K562 (cell line): ENCODE data around the gene CHCT1. TPM values are rescaled to one million over a fixed set of nuclear protein-coding genes. Genes with fewer than 3 reads are reported as not detected.
A peak's percentile ranks its signal among the peaks of the same experiment; 100 is the strongest.

Source experiments
- CHD4 ChIP-seq: fragments of 200-600 bp; sonication (generic); IDR thresholded peaks from 3 replicates; pipeline ENCODE4 v1.6.1; 2012; ENCODE audit warnings: low read depth, mild to moderate bottlenecking, mixed read lengths, low read length, inconsistent platforms; ENCODE audit not compliant: insufficient read depth, insufficient replicate concordance, poor library complexity, severe bottlenecking
- EHMT2 ChIP-seq: fragments of 450-650 bp; IDR thresholded peaks from 2 replicates; pipeline ENCODE4 v1.6.1; 2018; ENCODE audit warnings: antibody characterized with exemption
- ELK1 ChIP-seq: sonication (generic); formaldehyde crosslinking; IDR thresholded peaks from 2 replicates; pipeline ENCODE4 v1.8.1; 2022; ENCODE audit warnings: missing genetic modification reagents
- GTF2B ChIP-seq: IDR thresholded peaks from 2 replicates; pipeline ENCODE4 v1.6.1; 2011; ENCODE audit not compliant: insufficient read length; ENCODE audit errors: extremely low read depth
- SOX6 ChIP-seq: fragments of 450-650 bp; IDR thresholded peaks from 2 replicates; pipeline ENCODE4 v1.6.1; 2014; ENCODE audit warnings: mild to moderate bottlenecking
- USF1 ChIP-seq: sonication (generic); formaldehyde crosslinking; IDR thresholded peaks from 2 replicates; pipeline ENCODE4 v1.9.0; 2022; ENCODE audit warnings: mild to moderate bottlenecking, missing genetic modification reagents
- ZBTB33 ChIP-seq: sonication (generic); formaldehyde crosslinking; IDR thresholded peaks from 2 replicates; pipeline ENCODE4 v1.8.1; 2023; ENCODE audit warnings: mild to moderate bottlenecking, missing genetic modification reagents
- ZBTB40 ChIP-seq, 2 experiments: fragments of 450-650 bp in 1 of 2; sonication (generic) in 1 of 2; formaldehyde crosslinking in 1 of 2; IDR thresholded peaks; 2 replicates each; pipeline versions ENCODE4 v1.7.1 to v1.9.0; 2016 to 2022; ENCODE audit warnings: inconsistent platforms in 1 of 2, mild to moderate bottlenecking in 1 of 2, missing genetic modification reagents in 1 of 2
- ZNF444 ChIP-seq: fragments of 250-450 bp; sonication (Bioruptor Pico); IDR thresholded peaks from 2 replicates; pipeline ENCODE4 v1.4.0; 2020; ENCODE audit warnings: mild to moderate bottlenecking, moderate library complexity
- ZNF449 ChIP-seq: fragments of 250-450 bp; sonication (Bioruptor Pico); IDR thresholded peaks from 2 replicates; pipeline ENCODE4 v1.8.0; 2022; ENCODE audit warnings: moderate library complexity, mild to moderate bottlenecking, inconsistent platforms
- ZNF551 ChIP-seq: fragments of 250-450 bp; sonication (Bioruptor Pico); IDR thresholded peaks from 2 replicates; pipeline ENCODE4 v1.5.0; 2021; ENCODE audit warnings: mild to moderate bottlenecking, moderate library complexity
- polyA plus RNA-seq, 8 experiments: library from polyadenylated mRNA; depleted of rRNA in 4 of 8; stranded (reverse) in 5 of 8; unstranded in 3 of 8; fragments of >200 nt; fragmentation: Nextera tagmentation in 2 of 8; fragmentation: Illumina TruSeq in 1 of 8; extraction: Ambion mirVana in 2 of 8; extraction: Trizol in 1 of 8; gene quantifications; 2 replicates each; pipeline versions ENCODE4 v1.2.1 to v1.2.3, GENCODE V29; 2011 to 2014; ENCODE audit warnings: inconsistent platforms in 1 of 8, missing spikeins in 1 of 8
- total RNA-seq, 7 experiments: library from RNA; depleted of rRNA in 6 of 7; stranded (reverse); fragments of >200 nt in 6 of 7; fragmentation: Illumina TruSeq in 2 of 7; extraction: Trizol in 2 of 7; gene quantifications; 2 replicates each; pipeline versions ENCODE4 v1.2.1 to v1.2.3, GENCODE V29; 2011 to 2021; ENCODE audit warnings: low replicate concordance in 1 of 7

CHCT1 gene
- total and polyA plus RNA-seq, 9 of the 15 experiments (the other 6 are each of a cell fraction or from before 2014, with no cell fraction given): not detected

- 0 out of 2 replicates have a peak, but pooled peaks have one; percentile 20 for TF ChIP-seq ZBTB40 (IDR thresholded peaks at IDR 0.05)
- no peak for TF ChIP-seq ZBTB40 (CRISPR knock-in tag; IDR thresholded peaks at IDR 0.05)
- TF ChIP-seq ELK1 (CRISPR knock-in tag): no peak
- TF ChIP-seq ZNF444 (CRISPR knock-in tag): no peak
- no peak for TF ChIP-seq ZNF449 (CRISPR knock-in tag)
- TF ChIP-seq ZBTB33 (CRISPR knock-in tag): no peak
- TF ChIP-seq USF1: no peak
- TF ChIP-seq SOX6: no peak
- TF ChIP-seq CHD4: no peak
- no peak for TF ChIP-seq EHMT2
- TF ChIP-seq GTF2B: no peak
- TF ChIP-seq ZNF551: no peak
Measured at GRCh38 chr17:60391471-60392041, 30.7 kb upstream of the CHCT1 start (continued).
